ENCODE results near the gene FAM89B.

FAM89B gene

DNA sequence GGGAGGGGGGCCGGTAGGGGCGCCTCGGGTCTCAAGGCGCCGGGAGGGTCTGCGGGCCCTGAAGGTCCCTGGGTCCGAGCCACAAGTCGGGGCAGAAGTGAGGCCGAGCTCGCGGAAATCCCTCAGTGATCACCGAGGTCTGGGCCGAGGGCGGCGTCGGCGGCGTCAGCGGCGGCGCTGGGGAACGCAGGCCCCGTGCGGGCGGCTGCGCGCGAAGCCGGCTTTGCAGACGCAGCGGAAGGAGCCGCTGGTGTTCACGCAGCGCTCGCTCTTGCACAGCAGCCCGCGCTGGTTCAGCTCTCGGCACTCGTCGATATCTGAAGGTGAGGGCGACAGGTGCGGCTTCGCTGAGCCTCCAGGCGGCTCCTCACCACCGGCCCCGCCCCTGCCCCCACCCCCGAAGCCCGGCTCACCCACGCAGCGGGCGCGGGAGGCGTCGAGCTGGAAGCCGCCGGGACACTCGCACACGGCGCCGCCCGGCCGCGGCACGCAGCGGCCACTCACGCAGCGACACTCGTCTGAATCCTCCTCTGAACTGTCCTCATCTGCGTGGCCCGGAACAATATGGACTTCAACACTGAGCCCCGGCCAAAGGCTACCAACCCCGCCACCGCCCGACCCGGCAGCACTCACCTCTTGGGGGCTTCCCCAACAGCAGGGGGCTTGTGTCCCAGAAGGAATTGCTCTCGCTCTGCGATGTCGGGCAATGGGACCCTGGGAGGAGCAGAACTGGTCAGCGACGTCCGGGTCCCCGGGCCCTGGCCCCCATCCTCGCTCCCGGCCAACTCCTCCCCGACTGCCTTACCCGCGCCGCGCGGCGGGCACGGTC lies 33.2 kb upstream of the FAM89B start:
- peak; percentile 73 for DNase-seq (ENCODE audit: low spot score)

DNA sequence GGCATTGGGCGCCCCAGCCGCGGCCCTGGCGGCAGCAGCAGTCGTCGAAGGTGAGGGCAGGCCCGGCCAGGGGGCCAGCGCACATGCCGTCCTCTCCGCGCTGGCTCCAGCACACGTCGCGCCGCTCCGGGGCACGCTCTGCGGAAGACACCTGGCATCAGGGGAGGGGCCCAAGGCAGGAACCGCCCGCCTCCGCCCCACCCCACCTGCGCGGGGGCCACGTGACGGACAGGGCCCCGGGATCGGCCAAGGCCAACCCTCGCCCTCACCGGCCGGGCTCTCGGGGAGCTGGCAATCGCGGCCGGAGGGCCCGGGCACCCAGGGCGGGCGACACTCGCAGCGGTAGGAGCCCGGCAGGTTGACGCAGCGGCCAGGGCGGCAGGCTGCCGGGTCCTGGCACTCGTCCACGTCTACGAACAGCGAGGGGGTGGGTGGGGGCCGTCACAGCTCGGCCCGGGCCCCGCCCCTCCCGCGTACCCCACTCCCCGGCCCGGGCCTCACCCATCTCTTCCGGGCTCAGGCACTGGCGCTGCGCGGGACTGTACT lies 32.5 kb upstream of the FAM89B start:
- no peak for DNase-seq (ENCODE audit: low spot score)

DNA sequence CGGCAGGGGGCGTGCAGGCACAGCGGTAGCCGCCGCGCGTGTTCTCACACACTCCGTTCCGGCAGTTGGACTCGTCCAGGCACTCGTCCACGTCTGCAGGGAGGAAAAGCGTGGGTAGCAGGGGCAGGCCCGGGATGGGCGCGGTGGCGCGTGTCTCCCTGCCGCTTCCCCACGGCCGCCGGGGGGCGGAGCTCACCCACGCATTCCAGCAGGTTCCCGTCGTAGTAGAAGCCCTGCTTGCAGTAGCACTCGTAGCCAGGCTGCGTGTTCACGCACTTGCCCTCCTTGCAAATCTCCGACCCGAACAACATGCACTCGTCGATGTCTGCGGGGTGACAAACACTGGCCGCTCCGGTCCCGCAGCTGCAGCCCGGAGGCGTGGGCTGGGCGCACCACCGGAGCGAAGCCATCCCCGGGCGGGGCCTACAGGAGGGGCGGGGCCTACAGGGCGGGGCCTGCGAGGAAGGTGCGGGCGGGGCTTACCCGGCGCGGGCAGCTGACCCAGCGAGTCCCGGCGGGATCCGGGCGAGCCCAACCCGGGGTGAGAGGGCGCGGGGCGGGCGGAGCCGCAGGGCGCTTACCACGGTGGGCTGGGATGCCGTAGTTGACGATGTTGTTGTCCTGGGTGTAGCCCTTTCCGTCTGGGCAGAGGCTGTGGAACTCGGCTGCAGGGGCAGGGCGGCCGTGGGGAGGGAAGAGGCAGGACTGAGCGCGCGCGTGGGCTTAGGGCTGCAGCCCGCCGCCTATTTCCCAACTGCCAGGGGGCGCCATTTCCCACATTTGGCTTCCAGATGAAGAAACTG lies 31.8 kb upstream of the FAM89B start:
- DNase-seq (ENCODE audit: low spot score), result peak; percentile 96

DNA sequence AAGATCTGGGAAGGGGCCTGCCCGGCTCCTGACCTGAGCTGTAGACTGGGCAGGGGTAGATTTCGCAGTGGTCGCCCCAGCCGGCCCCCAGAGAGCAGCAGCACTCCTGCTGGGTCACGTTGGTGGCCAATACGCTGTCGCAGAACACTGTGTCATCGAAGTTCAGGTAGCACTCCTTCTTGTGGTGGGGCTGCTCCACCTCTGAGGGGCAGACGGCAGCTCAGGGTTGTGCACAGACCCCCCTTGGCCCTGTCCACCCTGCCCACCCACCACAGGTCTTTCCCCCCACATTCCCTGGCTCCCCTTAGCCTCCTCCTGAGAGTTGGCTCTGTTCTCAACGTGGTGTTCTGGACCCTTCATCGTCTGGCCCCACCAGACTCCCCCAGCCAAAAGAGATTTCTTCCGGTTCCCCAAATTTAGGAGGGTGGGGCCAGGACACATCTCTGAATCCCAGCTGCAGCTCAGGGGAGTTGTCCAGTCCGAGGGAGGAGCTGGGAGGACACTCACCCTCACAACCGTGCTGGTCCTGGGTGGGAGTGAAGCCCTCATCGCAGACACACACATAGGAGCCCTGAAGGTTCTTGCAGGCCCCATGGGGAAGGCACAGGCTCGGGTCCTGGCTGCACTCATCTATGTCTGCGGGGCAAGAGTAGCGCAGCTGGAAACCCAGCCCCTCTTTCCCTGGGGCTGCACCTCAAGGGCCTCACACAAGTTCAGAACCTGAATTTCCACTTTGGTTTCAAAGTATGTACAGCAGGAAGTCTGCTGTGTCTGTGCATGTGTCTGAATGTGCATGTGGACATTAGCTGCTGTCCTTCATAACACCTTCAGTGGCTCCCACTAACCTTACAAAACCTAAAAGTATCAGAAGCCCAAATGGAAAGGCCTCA lies 31.0 kb upstream of the FAM89B start:
- no peak for DNase-seq (ENCODE audit: low spot score)

DNA sequence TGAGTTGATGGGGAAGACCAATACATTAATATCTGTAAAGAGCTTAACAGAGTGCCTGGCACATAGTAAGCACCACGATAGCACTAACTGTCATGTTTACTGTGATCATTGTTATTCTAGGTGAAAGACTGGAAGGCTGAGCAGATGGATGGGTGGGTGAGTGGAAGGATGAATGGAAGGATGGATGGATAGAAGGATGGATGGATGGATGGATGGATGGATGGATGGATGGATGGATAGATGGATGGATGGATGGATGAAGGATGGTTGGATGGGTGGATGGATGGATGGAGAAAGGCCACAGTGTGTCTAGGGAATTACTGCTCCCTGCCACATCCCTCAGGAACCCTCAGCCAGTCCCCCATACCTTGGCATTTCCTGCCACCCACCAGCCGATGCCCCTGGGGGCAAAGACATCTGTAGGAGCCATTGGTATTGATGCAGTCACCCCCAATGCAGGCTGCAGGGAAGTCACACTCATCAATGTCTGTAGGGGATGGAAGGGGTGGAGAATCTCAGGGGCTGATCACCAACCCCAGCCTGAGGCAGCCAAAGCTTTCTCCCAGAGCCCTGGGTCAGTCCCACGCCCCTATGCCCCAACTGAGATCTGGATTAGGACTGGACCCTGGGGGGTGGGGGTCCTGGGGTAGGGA lies 29.5 kb upstream of the FAM89B start:
- no peak for DNase-seq (ENCODE audit: low spot score)

GRCh38 chr11:65545853-65546216 lies 26.5 kb upstream of the FAM89B start:
- DNase-seq (ENCODE audit: low spot score), result no peak

GRCh38 chr11:65546217-65546958 lies 25.9 kb upstream of the FAM89B start:
- peak; percentile 95 for DNase-seq (ENCODE audit: low spot score)

DNA sequence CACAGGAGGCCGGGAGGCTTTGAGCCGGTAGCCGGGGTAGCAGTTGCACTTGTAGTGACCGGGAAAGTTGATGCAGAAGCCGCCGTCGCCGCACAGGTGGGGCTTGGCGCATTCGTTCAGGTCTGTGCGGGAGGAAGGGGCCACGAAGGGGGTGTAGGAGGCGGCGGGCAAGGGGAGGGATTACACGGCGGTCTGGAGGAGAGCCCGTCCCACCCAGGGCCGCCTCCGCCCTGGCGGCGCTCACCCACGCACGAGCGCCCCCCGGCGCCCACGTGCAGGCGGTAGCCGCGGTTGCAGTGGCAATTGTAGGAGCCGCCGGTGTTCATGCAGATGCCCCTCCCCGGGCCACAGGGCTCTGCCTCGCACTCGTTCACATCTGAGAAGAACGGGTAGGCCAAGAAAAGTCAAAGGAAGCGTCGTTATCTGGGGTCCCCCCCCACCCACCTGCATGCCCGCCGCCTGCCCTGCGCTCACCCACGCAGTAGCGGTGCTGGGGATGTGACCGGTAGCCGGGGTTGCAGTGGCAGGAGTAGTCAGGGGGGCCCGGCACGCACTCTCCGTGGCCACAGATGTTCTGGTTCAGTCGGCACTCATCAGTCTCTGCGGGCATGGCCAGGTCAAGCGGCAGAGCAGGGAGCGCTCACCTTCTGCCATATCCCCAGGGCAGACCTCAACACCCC lies 24.8 kb upstream of the FAM89B start:
- DNase-seq (ENCODE audit: low spot score), result no peak

DNA sequence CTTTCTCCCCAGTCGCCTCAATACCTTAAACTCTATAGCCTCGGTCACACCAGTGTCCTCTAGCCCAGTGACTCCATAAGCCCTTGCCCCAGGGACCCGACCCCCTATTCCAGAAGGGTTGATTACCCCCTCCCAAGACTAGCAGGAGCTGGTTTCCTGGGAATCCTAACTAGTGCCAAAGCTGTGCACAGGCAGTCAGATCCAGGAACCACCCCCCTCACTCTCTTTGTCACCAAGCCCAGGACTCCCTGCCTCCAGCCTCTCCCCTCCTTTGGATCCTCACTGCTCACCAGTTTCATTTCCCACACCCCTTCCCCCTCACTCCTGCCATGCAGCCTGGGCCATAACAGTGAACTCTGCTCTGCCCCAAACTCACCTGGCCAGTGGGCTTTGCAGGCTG lies 23.9 kb upstream of the FAM89B start:
- no peak for DNase-seq (ENCODE audit: low spot score)

DNA sequence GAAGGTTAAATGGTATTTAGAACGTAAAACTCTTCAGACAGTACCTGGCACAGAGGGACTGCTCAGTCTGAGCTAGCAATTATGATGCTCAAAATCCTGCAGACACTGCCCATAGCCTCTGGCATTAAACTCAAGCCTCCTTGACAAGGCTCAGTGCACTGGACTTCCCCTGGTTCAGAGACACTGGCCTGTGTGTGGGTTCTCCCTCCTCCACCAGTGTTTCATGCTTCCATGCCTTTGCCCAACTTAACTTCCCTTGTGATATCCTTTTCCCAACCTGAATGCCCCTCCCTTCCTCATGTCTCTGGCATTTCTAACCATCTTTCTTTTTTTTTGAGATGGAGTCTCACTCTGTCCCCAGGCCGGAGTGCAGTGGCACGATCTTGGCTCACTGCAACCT lies 23.2 kb upstream of the FAM89B start:
- no peak for DNase-seq (ENCODE audit: low spot score)

DNA sequence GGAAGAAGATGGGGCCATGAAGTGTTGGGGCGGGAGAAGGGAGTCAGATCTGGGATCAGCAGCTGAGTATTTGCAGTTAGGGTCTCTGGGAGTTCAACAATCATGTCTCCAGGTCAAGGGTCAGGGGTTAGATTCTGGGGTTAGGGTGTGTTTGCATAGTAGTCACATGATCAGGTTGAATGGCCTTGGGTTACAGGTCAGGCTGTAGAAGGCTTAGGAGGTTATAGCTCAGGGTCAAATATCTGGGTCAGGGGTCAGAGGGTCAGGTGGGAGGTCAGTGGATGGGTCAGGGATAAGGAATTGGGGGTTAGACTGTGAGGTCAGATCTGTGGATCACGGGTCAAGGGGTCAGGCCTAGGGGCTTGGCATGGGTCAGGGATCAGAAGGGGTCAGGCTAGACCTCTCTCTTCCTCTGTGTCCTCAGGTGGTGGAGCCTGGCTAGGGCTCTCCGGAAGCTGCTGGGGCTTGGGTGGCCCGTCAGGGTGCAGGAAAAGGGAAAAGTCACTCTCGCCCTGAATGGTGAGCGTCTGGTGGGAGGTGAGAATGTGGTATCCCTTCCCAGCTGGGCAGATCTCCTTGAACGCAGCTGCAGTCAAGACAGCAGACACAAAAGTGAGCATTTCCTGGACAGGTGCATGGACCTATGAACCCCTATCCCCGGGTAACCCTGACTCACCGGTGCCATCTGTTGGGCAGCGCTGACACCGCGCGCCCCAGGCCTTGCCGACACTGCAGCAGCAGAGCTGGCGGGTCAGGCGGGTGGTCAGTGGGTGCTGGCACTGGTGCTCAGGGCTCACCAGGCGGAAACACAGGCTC lies 20.6 kb upstream of the FAM89B start:
- peak; percentile 69 for DNase-seq (ENCODE audit: low spot score)

- no peak for DNase-seq (ENCODE audit: low spot score)
These were observed 19.9 kb upstream of the FAM89B start for GRCh38 chr11:65552388-65552951.

DNA sequence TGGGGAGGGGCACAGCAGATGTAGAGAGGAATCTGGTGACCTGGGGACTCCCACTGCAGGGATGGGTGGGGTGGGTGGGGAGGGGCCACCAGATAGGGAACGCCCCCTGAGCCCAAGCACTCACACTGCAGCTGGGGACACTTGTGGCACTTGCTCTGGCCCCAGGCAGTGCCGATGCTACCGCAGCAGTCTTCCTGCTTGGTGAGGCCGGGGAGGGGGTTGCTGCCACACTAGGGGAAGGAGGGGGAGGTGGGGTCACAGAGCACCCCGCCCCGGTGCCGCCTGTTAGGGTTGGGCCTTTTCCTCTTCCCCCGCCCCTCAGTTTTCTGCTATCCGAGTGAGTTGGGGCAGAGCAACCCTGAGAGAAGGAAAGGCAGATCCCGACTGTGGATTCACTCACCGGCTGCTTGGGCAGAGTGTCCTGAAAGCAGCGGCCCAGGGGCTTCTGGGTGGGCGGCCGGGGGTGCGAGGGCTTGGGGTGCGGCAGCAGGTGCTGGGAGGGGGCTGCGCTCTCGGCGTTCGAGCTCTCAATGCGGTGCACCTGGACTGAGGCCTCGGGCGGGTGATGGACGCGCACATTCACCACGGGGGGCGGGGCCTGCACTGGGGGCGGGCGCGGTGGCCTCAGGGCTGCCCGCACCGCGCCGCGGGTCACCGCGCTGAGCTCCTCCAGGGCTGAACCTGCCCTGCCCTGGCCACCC lies 18.9 kb upstream of the FAM89B start:
- peak; percentile 75 for DNase-seq (ENCODE audit: low spot score)

- no peak for DNase-seq (ENCODE audit: low spot score)
These were observed 18.1 kb upstream of the FAM89B start for GRCh38 chr11:65554057-65554818.

DNA sequence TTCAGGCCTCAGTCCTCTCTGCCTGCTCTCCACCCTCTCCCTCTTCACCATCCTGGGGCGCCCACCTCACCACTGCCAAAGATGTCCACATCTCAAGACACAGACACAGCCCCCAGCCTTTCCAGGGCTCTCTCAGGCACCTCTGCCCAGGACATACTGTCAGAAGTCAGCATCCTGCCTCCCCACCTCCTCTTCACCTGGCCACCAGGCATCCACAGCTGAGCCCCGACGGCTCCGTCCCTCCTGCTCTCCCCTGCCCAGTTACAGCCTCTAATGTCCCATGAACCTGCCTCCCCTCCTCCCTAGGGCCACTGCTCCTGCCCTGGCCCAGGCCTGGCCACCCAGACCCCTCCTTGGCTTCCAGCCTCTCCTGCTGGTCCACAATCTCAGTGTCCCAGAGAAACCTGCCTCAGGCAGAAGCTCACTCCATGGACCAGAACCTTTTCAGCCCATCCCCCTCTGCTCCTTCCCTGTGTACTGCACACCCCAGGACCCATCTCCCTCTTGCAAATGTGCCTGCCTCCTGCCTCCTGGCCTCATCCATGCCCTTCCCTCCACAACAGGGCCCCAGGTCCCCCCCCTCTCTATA lies 17.4 kb upstream of the FAM89B start:
- no peak for DNase-seq (ENCODE audit: low spot score)

DNA sequence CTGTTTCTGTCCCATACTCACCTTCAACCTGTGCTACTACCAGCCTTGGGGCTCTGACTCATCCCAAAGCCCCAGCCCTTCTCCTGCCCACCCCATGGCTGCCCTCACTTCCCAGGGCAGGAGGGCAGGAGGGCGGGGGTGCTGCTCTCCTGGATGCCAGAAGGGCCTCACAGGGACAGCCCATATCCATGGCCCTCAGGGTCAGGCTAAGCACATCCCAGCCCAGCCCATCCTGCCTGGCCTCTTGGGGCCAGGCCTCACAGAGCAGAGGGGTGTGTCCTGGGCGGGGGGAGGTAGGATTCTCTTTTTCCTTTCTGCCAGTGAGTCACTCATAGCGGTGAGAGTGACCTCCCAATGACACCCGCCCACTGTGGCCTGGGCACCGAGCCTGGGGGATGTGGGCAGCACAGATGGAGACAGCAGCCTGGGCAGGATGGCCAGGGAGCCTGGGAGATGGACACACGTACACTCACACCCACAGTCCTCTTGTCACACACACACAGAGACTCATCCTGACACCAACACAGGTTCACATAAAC lies 16.6 kb upstream of the FAM89B start:
- DNase-seq (ENCODE audit: low spot score), result no peak
